ENCODE measurements around the gene TCP1. TPM values are rescaled to one million over a fixed set of nuclear protein-coding genes. Genes with fewer than 3 reads are reported as not detected.
"Not testable (repeated sequence)": the region's sequence is repeated elsewhere in the genome, so short reads cannot be mapped to it uniquely, and the experiment has no call there.

Gene TCP1
- polyA plus RNA-seq, 1 donor from 2014 or later: 379 TPM

GRCh38 chr6:159797554-159797953 lies 8.2 kb upstream of the TCP1 start:
- no peak overlapping the region for H3K27ac ChIP-seq (ENCODE audit: low read length)
- no peaks in the 10 kb centered on the region for H3F3A ChIP-seq (ENCODE audit: insufficient read depth, low read length, poor library complexity, severe bottlenecking)
- H3K9ac ChIP-seq (ENCODE audit: low read length): no peak overlapping the region

GRCh38 chr6:159794976-159795375 lies 5.6 kb upstream of the TCP1 start:
- H3K4me3 ChIP-seq (ENCODE audit: low read length); H3K4me2 ChIP-seq (ENCODE audit: low read length); H3K27ac ChIP-seq (ENCODE audit: low read length); H3K36me3 ChIP-seq (ENCODE audit: insufficient read depth, low read length); H3K9me3 ChIP-seq (ENCODE audit: low read length); H3K9ac ChIP-seq (ENCODE audit: low read length); H3K27me3 ChIP-seq (ENCODE audit: insufficient read depth, low read depth, low read length); H4K20me1 ChIP-seq (ENCODE audit: insufficient read depth); H3F3A ChIP-seq (ENCODE audit: insufficient read depth, low read length, poor library complexity, severe bottlenecking); H3K9me2 ChIP-seq (ENCODE audit: insufficient read depth, low read length); H2AFZ ChIP-seq (ENCODE audit: low read depth, low read length): not testable (repeated sequence)
- H3K79me2 ChIP-seq (replicated peaks; ENCODE audit: insufficient read depth, low read length): peaks cover 17% of the 10 kb centered on the region

More at GRCh38 chr6:159797554-159797953, 8.2 kb upstream of the TCP1 start:
- H3K4me2 ChIP-seq (ENCODE audit: low read length): no peak overlapping the region
- no peaks in the 10 kb centered on the region for H3K36me3 ChIP-seq (ENCODE audit: insufficient read depth, low read length)
- H3K79me2 ChIP-seq (replicated peaks; ENCODE audit: insufficient read depth, low read length): peaks cover under 1% of the 10 kb centered on the region
- no peaks in the 10 kb centered on the region for H4K20me1 ChIP-seq (ENCODE audit: insufficient read depth)
- no peaks in the 10 kb centered on the region for H3K27me3 ChIP-seq (ENCODE audit: insufficient read depth, low read depth, low read length)
- no peak overlapping the region for H3K4me3 ChIP-seq (ENCODE audit: low read length)
- H2AFZ ChIP-seq (ENCODE audit: low read depth, low read length): no peak overlapping the region
- TF ChIP-seq CTCF (IDR thresholded peaks at IDR 0.05; ENCODE audit: poor library complexity, severe bottlenecking): no peak
- TF ChIP-seq MXI1 (conservative IDR thresholded peaks at IDR 0.05; ENCODE audit: poor library complexity, severe bottlenecking): no peak
- no peak for TF ChIP-seq RAD21 (conservative IDR thresholded peaks at IDR 0.05)
- no peak for TF ChIP-seq REST (IDR thresholded peaks at IDR 0.05; ENCODE audit: borderline replicate concordance)
- no peak for TF ChIP-seq EZH2 (IDR thresholded peaks at IDR 0.05; ENCODE audit: borderline replicate concordance, insufficient read depth, low read length, poor library complexity, severe bottlenecking)
- TF ChIP-seq TAF1 (IDR thresholded peaks at IDR 0.05; ENCODE audit: low read depth): no peak
- TF ChIP-seq EP300 (conservative IDR thresholded peaks at IDR 0.05; ENCODE audit: poor library complexity, severe bottlenecking): no peak
- TF ChIP-seq SMC3 (conservative IDR thresholded peaks at IDR 0.05; ENCODE audit: poor library complexity): no peak
- TF ChIP-seq POLR2AphosphoS5 (IDR thresholded peaks at IDR 0.05): no peak
- H3K9me3 ChIP-seq (ENCODE audit: low read length): no peaks in the 10 kb centered on the region
- H3K9me2 ChIP-seq (ENCODE audit: insufficient read depth, low read length): no peaks in the 10 kb centered on the region

Measured in neural cell (in vitro differentiated cells).